Panc1 (cell line): ENCODE results near the gene TCTN1. TPM values are rescaled to one million over a fixed set of nuclear protein-coding genes. Genes with fewer than 3 reads are reported as not detected.

Experiments
- ATAC-seq: fragments of 200-7000 bp; cut with Tn5 transposase; 2 replicates; pipeline ENCODE4 v1.9.1; 2020; ENCODE audit warnings: mild to moderate bottlenecking, moderate library complexity
- BruUV-seq: library from RNA; stranded (reverse); fragments of 400-500 nt; replicated peaks from 2 replicates; lab custom pipeline; 2021; lab: Mats Ljungman, UMichigan
- CTCF ChIA-PET: fragments of 300-600 bp; sonication (Branson Sonifier 250); formaldehyde crosslinking; loops from one replicate; lab custom pipeline; 2022; ENCODE audit warnings: antibody characterized with exemption; lab: Charles Lee
- POLR2A ChIA-PET: fragments of 300-600 bp; sonication (Branson Sonifier 250); formaldehyde crosslinking; loops from one replicate; lab custom pipeline; 2022; ENCODE audit warnings: antibody characterized with exemption; lab: Charles Lee
- DNase-seq: peaks from one replicate; pipeline ENCODE4 v3.0.0-alpha.2; 2010; ENCODE audit warnings: low read depth, low spot score
- H3K27ac ChIP-seq: 2 replicates; pipeline ENCODE4 v1.5.1; 2011; ENCODE audit warnings: mild to moderate bottlenecking, low read length, inconsistent platforms
- H3K27me3 ChIP-seq: fragments of 200-500 bp; sonication (Bioruptor generic); 2 replicates; pipeline ENCODE4 v1.6.0; 2014; ENCODE audit warnings: low read length, inconsistent platforms; ENCODE audit not compliant: control insufficient read depth, insufficient read depth
- H3K36me3 ChIP-seq: fragments of 200-500 bp; sonication (Bioruptor generic); 2 replicates; pipeline ENCODE4 v1.5.1; 2014; ENCODE audit warnings: inconsistent platforms, mild to moderate bottlenecking, low read length, moderate library complexity; ENCODE audit not compliant: control insufficient read depth, insufficient read depth
- H3K4me1 ChIP-seq: 2 replicates; pipeline ENCODE4 v1.5.1; 2011; ENCODE audit warnings: inconsistent platforms, mild to moderate bottlenecking, low read length, moderate library complexity; ENCODE audit not compliant: control insufficient read depth, insufficient read depth
- H3K4me3 ChIP-seq, 2 experiments: 2 replicates each; pipeline ENCODE4 v1.5.1; 2011 to 2012; ENCODE audit warnings: low read depth in 2 of 2, low read length in 2 of 2, mild to moderate bottlenecking in 2 of 2, inconsistent platforms in 1 of 2, moderate library complexity in 1 of 2
- H3K9me3 ChIP-seq: fragments of 200-500 bp; sonication (Bioruptor generic); 2 replicates; pipeline ENCODE4 v1.5.1; 2014; ENCODE audit warnings: low read depth, mild to moderate bottlenecking, inconsistent platforms, low read length, moderate library complexity; ENCODE audit not compliant: control insufficient read depth, insufficient read depth
- POLR2AphosphoS5 ChIP-seq: IDR thresholded peaks from 2 replicates; pipeline ENCODE4 v1.6.1; 2012; ENCODE audit warnings: mild to moderate bottlenecking, low read depth, low read length, moderate library complexity
- REST ChIP-seq, 2 experiments: IDR thresholded peaks; 2 replicates each; pipeline ENCODE4 v1.6.1; 2011 to 2012; ENCODE audit warnings: low read depth in 2 of 2, control low read depth in 1 of 2, low read length in 1 of 2, mild to moderate bottlenecking in 1 of 2, moderate library complexity in 1 of 2; ENCODE audit not compliant: insufficient read depth in 1 of 2
- SIN3A ChIP-seq: IDR thresholded peaks from 2 replicates; pipeline ENCODE4 v1.6.1; 2012; ENCODE audit warnings: low read depth, mild to moderate bottlenecking, low read length, moderate library complexity, borderline replicate concordance; ENCODE audit not compliant: insufficient read depth
- TCF7L2 ChIP-seq: IDR thresholded peaks from 2 replicates; pipeline ENCODE4 v1.6.1; 2011; ENCODE audit warnings: mild to moderate bottlenecking, low read depth, low read length, inconsistent platforms
- in situ Hi-C: cut with HindIII; loops from 2 replicates; pipeline ENCODE4 v1.10.0; 2016; ENCODE audit warnings: low sequenced_read_pairs, low pct_unique_long_range_greater_than_20kb
- intact Hi-C: fragments of 100-400 bp; cut with micrococcal nuclease; formaldehyde crosslinking; loops from one replicate; pipeline ENCODE4 v1.10.0; 2022; ENCODE audit not compliant: unreplicated experiment
- total RNA-seq: library from RNA; stranded (reverse); gene quantifications from one replicate; pipeline ENCODE4 v1.2.1, GENCODE V29; 2021; ENCODE audit not compliant: unreplicated experiment
- TF ChIP-seq, protein P1 (sequence below): fragments of 450-650 bp; IDR thresholded peaks from 2 replicates; pipeline ENCODE4 v1.5.1; 2017; ENCODE audit warnings: mild to moderate bottlenecking

The TCTN1 gene
- total RNA-seq, 1 experiment from 2014 or later, result 28.5 TPM

- H3K9me3 ChIP-seq, result no peaks in the 10 kb centered on the region
- POLR2A ChIA-PET, result interaction anchor here (0.6 kb wide), 1 partner anchor 56 kb away, joined by 3 read pairs; no protein-coding TSS in a partner anchor
- no peaks in the 10 kb centered on the region for H3K36me3 ChIP-seq
- H3K27ac ChIP-seq, result no peak overlapping the region
- no peak for ATAC-seq
- TF ChIP-seq, protein P1, sequence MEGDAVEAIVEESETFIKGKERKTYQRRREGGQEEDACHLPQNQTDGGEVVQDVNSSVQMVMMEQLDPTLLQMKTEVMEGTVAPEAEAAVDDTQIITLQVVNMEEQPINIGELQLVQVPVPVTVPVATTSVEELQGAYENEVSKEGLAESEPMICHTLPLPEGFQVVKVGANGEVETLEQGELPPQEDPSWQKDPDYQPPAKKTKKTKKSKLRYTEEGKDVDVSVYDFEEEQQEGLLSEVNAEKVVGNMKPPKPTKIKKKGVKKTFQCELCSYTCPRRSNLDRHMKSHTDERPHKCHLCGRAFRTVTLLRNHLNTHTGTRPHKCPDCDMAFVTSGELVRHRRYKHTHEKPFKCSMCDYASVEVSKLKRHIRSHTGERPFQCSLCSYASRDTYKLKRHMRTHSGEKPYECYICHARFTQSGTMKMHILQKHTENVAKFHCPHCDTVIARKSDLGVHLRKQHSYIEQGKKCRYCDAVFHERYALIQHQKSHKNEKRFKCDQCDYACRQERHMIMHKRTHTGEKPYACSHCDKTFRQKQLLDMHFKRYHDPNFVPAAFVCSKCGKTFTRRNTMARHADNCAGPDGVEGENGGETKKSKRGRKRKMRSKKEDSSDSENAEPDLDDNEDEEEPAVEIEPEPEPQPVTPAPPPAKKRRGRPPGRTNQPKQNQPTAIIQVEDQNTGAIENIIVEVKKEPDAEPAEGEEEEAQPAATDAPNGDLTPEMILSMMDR, result no peak
- TF ChIP-seq POLR2AphosphoS5, result no peak
- no peak for TF ChIP-seq SIN3A
- TF ChIP-seq REST (IDR thresholded peaks at IDR 0.05; ENCODE audit: insufficient read depth in 1 of 2, low read depth in 2 of 2, low read length in 1 of 2), result no peak
- TF ChIP-seq TCF7L2, result no peak
- in situ Hi-C loops (no loop called here), intact Hi-C loops (loop anchor here (10.0 kb wide), 1 partner anchor 75 kb away; the partner anchor contains the start of gene TCTN1)
- H3K4me3 ChIP-seq, result no peak overlapping the region
- no TSS peak for BruUV-seq
- H3K27me3 ChIP-seq, result peaks cover 4% of the 10 kb centered on the region
- CTCF ChIA-PET, result no interaction called here
- DNase-seq, result no peak
- H3K4me1 ChIP-seq, result no peaks in the 10 kb centered on the region; the same call in 1 of the 2 replicates
Observed at GRCh38 chr12:110690127-110690430, 76.2 kb downstream of the TCTN1 start.

DNA sequence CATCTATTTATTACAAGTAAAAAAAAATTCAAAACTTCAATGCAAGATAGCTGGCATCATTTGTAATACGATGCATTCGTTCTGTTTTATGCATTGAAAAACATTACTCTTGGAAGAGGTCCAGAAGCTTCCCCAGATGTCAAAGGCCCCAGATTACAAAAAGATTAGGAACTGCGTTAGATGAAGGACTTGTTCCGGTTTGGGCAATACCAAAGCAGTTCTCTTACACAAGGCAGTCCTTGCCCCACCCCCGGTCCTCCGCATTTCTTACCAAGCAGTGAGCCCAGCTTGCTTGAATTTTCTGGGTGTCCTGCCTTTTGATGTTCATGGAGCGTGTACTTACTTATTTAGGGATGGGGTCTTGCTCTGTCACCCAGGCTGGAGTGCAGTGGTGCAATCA lies 79.8 kb downstream of the TCTN1 start:
- Histone ChIP-seq H3K4me1 (no peaks in the 10 kb centered on the region; the same call in 1 of the 2 replicates), H3K9me3 (no peaks in the 10 kb centered on the region), H3K27me3 (no peaks in the 10 kb centered on the region), H3K36me3 (no peaks in the 10 kb centered on the region), H3K27ac (no peak overlapping the region), H3K4me3 (no peak overlapping the region)
- no peak for ATAC-seq
- in situ Hi-C loops (no loop called here), intact Hi-C loops (loop anchor here (10.0 kb wide), 1 partner anchor 79 kb away; the partner anchor contains the start of gene TCTN1)
- ChIA-PET POLR2A (no interaction called here), CTCF (no interaction called here)
- no TSS peak for BruUV-seq
- no peak for DNase-seq
- TF ChIP-seq REST (IDR thresholded peaks at IDR 0.05; ENCODE audit: insufficient read depth in 1 of 2, low read depth in 2 of 2, low read length in 1 of 2) (no peak), SIN3A (no peak), POLR2AphosphoS5 (no peak), TCF7L2 (no peak)
- TF ChIP-seq, protein P1, result no peak
